Liver (tissue), 2 donors: Measurements from ENCODE around the gene ABCC9.

Source experiments
- MAX ChIP-seq: IDR thresholded peaks from 2 replicates; pipeline ENCODE4 v1.6.1; 2016; ENCODE audit warnings: antibody characterized with exemption
- TF ChIP-seq, protein P1 (sequence below): fragments of 150-350 bp; IDR thresholded peaks from 2 replicates; pipeline ENCODE4 v1.5.1; 2017; ENCODE audit warnings: improper control_type of control experiment, low read depth, low read length; ENCODE audit not compliant: missing input control
- donor health status: healthy.

DNA sequence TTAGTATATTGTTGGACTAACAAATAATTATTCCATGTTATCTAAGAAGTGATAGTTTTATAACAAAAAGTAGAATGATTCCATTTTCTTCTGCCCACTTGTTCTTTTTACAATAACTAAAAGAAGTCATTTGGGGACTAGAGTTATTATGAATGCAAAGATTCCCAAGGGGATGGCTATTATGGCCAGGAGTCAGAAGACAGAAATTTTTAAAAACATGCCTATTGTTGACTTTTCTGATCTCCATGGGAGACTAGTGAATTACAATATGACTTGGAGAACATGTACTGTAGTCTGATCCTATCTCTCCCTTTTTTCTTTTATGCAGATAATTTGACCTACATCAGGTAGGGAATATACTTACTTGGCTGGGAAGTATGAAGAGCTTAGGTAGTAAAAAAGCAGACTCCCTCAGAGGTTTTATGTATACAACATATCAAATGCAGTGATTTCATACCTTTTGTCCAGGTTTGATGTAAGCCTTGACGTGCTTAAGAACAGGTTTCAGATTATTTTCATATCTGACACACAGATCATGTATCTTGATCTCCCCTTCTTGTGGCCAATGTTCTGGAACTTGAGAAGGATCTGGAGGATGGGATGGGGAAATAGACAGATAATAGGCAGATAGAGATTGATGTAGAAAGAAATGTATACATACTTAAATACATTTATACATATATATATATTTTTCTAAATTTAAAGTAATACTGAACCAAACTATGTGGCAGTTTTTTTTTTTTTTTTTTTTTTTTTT, 125.7 kb downstream of the ABCC9 start:
- no peak for TF ChIP-seq MAX
- TF ChIP-seq, protein P1, sequence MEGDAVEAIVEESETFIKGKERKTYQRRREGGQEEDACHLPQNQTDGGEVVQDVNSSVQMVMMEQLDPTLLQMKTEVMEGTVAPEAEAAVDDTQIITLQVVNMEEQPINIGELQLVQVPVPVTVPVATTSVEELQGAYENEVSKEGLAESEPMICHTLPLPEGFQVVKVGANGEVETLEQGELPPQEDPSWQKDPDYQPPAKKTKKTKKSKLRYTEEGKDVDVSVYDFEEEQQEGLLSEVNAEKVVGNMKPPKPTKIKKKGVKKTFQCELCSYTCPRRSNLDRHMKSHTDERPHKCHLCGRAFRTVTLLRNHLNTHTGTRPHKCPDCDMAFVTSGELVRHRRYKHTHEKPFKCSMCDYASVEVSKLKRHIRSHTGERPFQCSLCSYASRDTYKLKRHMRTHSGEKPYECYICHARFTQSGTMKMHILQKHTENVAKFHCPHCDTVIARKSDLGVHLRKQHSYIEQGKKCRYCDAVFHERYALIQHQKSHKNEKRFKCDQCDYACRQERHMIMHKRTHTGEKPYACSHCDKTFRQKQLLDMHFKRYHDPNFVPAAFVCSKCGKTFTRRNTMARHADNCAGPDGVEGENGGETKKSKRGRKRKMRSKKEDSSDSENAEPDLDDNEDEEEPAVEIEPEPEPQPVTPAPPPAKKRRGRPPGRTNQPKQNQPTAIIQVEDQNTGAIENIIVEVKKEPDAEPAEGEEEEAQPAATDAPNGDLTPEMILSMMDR = no peak
